GM23338 (cell line): ENCODE data around the gene NDUFB11. TPM values are rescaled to one million over a fixed set of nuclear protein-coding genes. Genes with fewer than 3 reads are reported as not detected.

Experiments used
- ATAC-seq: fragments of 200-7000 bp; cut with Tn5 transposase; 3 replicates; pipeline ENCODE4 v1.9.1; 2020
- DNase-seq: peaks from one replicate; pipeline ENCODE4 v3.0.0-alpha.2; 2015; ENCODE audit warnings: low spot score
- H2AFZ ChIP-seq: fragments of 200-600 bp; sonication (generic); 2 replicates; pipeline ENCODE4 v1.8.0; 2016; ENCODE audit warnings: antibody characterized with exemption, mild to moderate bottlenecking, moderate library complexity
- H3F3A ChIP-seq: fragments of 200-600 bp; sonication (generic); replicated peaks from 2 replicates; pipeline ENCODE4 v1.8.0; 2017; ENCODE audit warnings: antibody characterized with exemption, mixed run types, low read depth
- H3K27ac ChIP-seq: fragments of 200-600 bp; sonication (generic); 2 replicates; pipeline ENCODE4 v1.6.1; 2016; ENCODE audit warnings: low read depth
- H3K27me3 ChIP-seq: fragments of 200-600 bp; sonication (generic); 2 replicates; pipeline ENCODE4 v1.8.0; 2016; ENCODE audit warnings: mild to moderate bottlenecking, mixed run types, moderate library complexity; ENCODE audit not compliant: insufficient read depth
- H3K36me3 ChIP-seq: fragments of 200-600 bp; sonication (generic); 2 replicates; pipeline ENCODE4 v1.8.0; 2016; ENCODE audit warnings: mild to moderate bottlenecking; ENCODE audit not compliant: insufficient read depth
- H3K4me1 ChIP-seq: fragments of 200-600 bp; sonication (generic); 2 replicates; pipeline ENCODE4 v1.8.0; 2016; ENCODE audit warnings: mild to moderate bottlenecking, moderate library complexity; ENCODE audit not compliant: insufficient read depth
- H3K4me2 ChIP-seq: fragments of 200-600 bp; sonication (generic); 2 replicates; pipeline ENCODE4 v1.7.1; 2017; ENCODE audit warnings: mixed run types
- H3K4me3 ChIP-seq: fragments of 200-600 bp; sonication (generic); 2 replicates; pipeline ENCODE4 v1.6.1; 2016; ENCODE audit warnings: mixed run types
- H3K79me2 ChIP-seq: fragments of 200-600 bp; sonication (generic); replicated peaks from 2 replicates; pipeline ENCODE4 v1.8.0; 2017; ENCODE audit warnings: mild to moderate bottlenecking; ENCODE audit not compliant: insufficient read depth
- H3K9me2 ChIP-seq: fragments of 200-600 bp; sonication (generic); 2 replicates; pipeline ENCODE4 v1.8.0; 2017; ENCODE audit not compliant: insufficient read depth
- H4K20me1 ChIP-seq: fragments of 200-600 bp; sonication (generic); replicated peaks from 2 replicates; pipeline ENCODE4 v1.8.0; 2017; ENCODE audit warnings: mild to moderate bottlenecking; ENCODE audit not compliant: insufficient read depth
- H3K27ac Mint-ChIP-seq: 2 replicates; pipeline ENCODE4 v1.8.0; 2020; ENCODE audit warnings: inconsistent platforms, mild to moderate bottlenecking, moderate library complexity, mixed read lengths
- H3K27me3 Mint-ChIP-seq: 3 replicates; pipeline ENCODE4 v1.8.0; 2022; ENCODE audit warnings: low read depth, mild to moderate bottlenecking, moderate library complexity, mixed read lengths, inconsistent platforms; ENCODE audit not compliant: insufficient read depth, poor library complexity
- H3K36me3 Mint-ChIP-seq: 3 replicates; pipeline ENCODE4 v1.8.0; 2021; ENCODE audit warnings: low read depth, mild to moderate bottlenecking, inconsistent platforms, moderate library complexity, mixed read lengths
- H3K4me1 Mint-ChIP-seq: 3 replicates; pipeline ENCODE4 v1.8.0; 2020; ENCODE audit warnings: mild to moderate bottlenecking, inconsistent platforms, mixed read lengths
- H3K4me3 Mint-ChIP-seq: 3 replicates; pipeline ENCODE4 v1.8.0; 2021; ENCODE audit warnings: moderate library complexity, mild to moderate bottlenecking, inconsistent platforms, mixed read lengths
- H3K9me3 Mint-ChIP-seq: 3 replicates; pipeline ENCODE4 v1.8.0; 2020; ENCODE audit warnings: moderate library complexity, mild to moderate bottlenecking, inconsistent platforms, mixed read lengths
- CREB1 ChIP-seq: fragments of 250-450 bp; sonication (Bioruptor Pico); IDR thresholded peaks from 2 replicates; pipeline ENCODE4 v1.5.0; 2020; ENCODE audit warnings: low read depth, mild to moderate bottlenecking, moderate library complexity
- EZH2phosphoT487 ChIP-seq: fragments of 200-600 bp; sonication (generic); IDR thresholded peaks from one replicate; pipeline ENCODE4 v1.8.1; 2018; ENCODE audit warnings: antibody characterized with exemption; ENCODE audit not compliant: unreplicated experiment
- JUNB ChIP-seq: IDR thresholded peaks from one replicate; pipeline ENCODE4 v1.6.1; 2016; ENCODE audit warnings: antibody characterized with exemption; ENCODE audit not compliant: unreplicated experiment
- NANOG ChIP-seq: IDR thresholded peaks from 2 replicates; pipeline ENCODE4 v1.6.1; 2016; ENCODE audit warnings: antibody characterized with exemption, borderline replicate concordance
- STAT1 ChIP-seq: IDR thresholded peaks from one replicate; pipeline ENCODE4 v1.6.1; 2016; ENCODE audit warnings: antibody characterized with exemption; ENCODE audit not compliant: unreplicated experiment
- ZNF331 ChIP-seq: fragments of 250-450 bp; sonication (Bioruptor Pico); IDR thresholded peaks from 2 replicates; pipeline ENCODE4 v1.5.0; 2020; ENCODE audit warnings: low read depth, mild to moderate bottlenecking, moderate library complexity
- polyA plus RNA-seq: library from polyadenylated mRNA; unstranded; fragments of >200 nt; fragmentation: Nextera tagmentation; extraction: Ambion mirVana; gene quantifications from 2 replicates; pipeline ENCODE4 v1.2.1, GENCODE V29; 2016
- total RNA-seq: library from RNA; depleted of rRNA; stranded (reverse); fragments of >200 nt; shearing (Covaris generic); gene quantifications from 2 replicates; pipeline ENCODE4 v1.2.3, GENCODE V29; 2014
- TF ChIP-seq, protein P1 (sequence below): IDR thresholded peaks from one replicate; pipeline ENCODE4 v1.6.1; 2018; ENCODE audit warnings: antibody characterized with exemption; ENCODE audit not compliant: unreplicated experiment
- TF ChIP-seq, protein P2 (sequence below): IDR thresholded peaks from 2 replicates; pipeline ENCODE4 v1.6.1; 2016; ENCODE audit warnings: antibody characterized with exemption
- TF ChIP-seq, protein P3 (sequence below): fragments of 250-450 bp; sonication (Bioruptor Pico); IDR thresholded peaks from 2 replicates; pipeline ENCODE4 v1.5.0; 2020; ENCODE audit warnings: mild to moderate bottlenecking, moderate library complexity

Gene NDUFB11
- total and polyA plus RNA-seq, 2 experiments from 2014 or later, result 103 to 238 TPM

DNA sequence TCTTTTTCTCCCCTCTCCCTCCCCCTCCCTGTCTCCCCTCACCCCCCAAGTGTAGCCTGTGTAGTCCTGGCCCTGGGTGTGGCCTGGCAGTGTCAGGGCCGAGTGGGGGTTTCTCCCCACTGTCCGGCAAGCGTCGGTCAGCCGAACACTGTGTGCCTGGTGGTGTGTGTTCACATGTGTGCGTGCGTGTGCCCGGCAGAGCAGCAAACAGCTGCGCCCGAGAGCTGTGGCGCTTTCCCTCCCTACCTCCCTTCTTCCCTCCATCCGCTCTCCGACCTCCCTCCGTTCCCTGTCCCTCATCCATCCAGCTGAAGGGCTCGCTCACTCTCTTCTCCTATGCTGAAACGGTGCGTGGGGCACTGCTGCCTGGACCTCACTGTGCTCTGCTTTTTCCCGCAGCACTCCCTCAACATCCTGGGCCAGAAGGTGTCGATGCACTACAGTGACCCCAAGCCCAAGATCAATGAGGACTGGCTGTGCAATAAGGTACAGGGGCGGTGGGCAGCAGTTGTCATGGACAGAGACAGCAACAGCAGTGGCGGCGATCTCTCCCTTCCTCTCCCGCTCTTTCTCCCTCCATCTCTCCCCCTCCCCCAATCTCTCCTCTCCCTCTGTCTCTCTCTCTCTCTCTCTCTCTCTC lies 31.7 kb upstream of the NDUFB11 start (continued):
- TF ChIP-seq, protein P1, sequence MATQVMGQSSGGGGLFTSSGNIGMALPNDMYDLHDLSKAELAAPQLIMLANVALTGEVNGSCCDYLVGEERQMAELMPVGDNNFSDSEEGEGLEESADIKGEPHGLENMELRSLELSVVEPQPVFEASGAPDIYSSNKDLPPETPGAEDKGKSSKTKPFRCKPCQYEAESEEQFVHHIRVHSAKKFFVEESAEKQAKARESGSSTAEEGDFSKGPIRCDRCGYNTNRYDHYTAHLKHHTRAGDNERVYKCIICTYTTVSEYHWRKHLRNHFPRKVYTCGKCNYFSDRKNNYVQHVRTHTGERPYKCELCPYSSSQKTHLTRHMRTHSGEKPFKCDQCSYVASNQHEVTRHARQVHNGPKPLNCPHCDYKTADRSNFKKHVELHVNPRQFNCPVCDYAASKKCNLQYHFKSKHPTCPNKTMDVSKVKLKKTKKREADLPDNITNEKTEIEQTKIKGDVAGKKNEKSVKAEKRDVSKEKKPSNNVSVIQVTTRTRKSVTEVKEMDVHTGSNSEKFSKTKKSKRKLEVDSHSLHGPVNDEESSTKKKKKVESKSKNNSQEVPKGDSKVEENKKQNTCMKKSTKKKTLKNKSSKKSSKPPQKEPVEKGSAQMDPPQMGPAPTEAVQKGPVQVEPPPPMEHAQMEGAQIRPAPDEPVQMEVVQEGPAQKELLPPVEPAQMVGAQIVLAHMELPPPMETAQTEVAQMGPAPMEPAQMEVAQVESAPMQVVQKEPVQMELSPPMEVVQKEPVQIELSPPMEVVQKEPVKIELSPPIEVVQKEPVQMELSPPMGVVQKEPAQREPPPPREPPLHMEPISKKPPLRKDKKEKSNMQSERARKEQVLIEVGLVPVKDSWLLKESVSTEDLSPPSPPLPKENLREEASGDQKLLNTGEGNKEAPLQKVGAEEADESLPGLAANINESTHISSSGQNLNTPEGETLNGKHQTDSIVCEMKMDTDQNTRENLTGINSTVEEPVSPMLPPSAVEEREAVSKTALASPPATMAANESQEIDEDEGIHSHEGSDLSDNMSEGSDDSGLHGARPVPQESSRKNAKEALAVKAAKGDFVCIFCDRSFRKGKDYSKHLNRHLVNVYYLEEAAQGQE, result no peak
- TF ChIP-seq NANOG, result no peak
- TF ChIP-seq, protein P2, sequence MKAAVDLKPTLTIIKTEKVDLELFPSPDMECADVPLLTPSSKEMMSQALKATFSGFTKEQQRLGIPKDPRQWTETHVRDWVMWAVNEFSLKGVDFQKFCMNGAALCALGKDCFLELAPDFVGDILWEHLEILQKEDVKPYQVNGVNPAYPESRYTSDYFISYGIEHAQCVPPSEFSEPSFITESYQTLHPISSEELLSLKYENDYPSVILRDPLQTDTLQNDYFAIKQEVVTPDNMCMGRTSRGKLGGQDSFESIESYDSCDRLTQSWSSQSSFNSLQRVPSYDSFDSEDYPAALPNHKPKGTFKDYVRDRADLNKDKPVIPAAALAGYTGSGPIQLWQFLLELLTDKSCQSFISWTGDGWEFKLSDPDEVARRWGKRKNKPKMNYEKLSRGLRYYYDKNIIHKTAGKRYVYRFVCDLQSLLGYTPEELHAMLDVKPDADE, result no peak
- TF ChIP-seq EZH2phosphoT487, result no peak
- TF ChIP-seq ZNF331 (CRISPR knock-in tag), result no peak
- TF ChIP-seq CREB1 (CRISPR knock-in tag), result no peak

DNA sequence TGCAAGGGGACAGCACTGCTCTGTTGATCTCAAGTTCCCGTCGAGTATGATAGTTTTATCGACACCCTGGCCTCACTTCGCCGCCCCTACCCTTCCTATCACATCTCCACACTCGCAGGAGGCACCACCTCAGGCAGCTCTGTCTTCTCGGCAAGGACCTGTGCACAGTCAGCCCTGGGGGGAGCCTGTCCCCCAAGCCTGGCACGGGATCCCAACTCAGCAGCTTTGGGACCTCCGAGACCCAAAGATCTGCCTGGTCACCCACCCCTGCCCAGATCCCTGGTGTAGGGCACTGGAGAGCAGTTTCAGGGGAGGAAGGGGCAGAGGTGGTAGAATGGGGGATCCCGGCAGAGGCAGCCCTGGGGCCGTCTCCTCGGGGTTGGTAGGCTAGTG lies 31.1 kb upstream of the NDUFB11 start:
- H3K4me3 Mint-ChIP-seq, result no peak overlapping the region
- no peak overlapping the region for H3K4me2 ChIP-seq
- H4K20me1 ChIP-seq, result no peaks in the 10 kb centered on the region
- no peak overlapping the region for H2AFZ ChIP-seq
- H3K27me3 Mint-ChIP-seq, result peaks cover 4% of the 10 kb centered on the region
- H3K27me3 ChIP-seq, result no peaks in the 10 kb centered on the region
- no peaks in the 10 kb centered on the region for H3K79me2 ChIP-seq
- H3K4me1 Mint-ChIP-seq, result no peaks in the 10 kb centered on the region
- no peak for TF ChIP-seq JUNB
- TF ChIP-seq, protein P3, sequence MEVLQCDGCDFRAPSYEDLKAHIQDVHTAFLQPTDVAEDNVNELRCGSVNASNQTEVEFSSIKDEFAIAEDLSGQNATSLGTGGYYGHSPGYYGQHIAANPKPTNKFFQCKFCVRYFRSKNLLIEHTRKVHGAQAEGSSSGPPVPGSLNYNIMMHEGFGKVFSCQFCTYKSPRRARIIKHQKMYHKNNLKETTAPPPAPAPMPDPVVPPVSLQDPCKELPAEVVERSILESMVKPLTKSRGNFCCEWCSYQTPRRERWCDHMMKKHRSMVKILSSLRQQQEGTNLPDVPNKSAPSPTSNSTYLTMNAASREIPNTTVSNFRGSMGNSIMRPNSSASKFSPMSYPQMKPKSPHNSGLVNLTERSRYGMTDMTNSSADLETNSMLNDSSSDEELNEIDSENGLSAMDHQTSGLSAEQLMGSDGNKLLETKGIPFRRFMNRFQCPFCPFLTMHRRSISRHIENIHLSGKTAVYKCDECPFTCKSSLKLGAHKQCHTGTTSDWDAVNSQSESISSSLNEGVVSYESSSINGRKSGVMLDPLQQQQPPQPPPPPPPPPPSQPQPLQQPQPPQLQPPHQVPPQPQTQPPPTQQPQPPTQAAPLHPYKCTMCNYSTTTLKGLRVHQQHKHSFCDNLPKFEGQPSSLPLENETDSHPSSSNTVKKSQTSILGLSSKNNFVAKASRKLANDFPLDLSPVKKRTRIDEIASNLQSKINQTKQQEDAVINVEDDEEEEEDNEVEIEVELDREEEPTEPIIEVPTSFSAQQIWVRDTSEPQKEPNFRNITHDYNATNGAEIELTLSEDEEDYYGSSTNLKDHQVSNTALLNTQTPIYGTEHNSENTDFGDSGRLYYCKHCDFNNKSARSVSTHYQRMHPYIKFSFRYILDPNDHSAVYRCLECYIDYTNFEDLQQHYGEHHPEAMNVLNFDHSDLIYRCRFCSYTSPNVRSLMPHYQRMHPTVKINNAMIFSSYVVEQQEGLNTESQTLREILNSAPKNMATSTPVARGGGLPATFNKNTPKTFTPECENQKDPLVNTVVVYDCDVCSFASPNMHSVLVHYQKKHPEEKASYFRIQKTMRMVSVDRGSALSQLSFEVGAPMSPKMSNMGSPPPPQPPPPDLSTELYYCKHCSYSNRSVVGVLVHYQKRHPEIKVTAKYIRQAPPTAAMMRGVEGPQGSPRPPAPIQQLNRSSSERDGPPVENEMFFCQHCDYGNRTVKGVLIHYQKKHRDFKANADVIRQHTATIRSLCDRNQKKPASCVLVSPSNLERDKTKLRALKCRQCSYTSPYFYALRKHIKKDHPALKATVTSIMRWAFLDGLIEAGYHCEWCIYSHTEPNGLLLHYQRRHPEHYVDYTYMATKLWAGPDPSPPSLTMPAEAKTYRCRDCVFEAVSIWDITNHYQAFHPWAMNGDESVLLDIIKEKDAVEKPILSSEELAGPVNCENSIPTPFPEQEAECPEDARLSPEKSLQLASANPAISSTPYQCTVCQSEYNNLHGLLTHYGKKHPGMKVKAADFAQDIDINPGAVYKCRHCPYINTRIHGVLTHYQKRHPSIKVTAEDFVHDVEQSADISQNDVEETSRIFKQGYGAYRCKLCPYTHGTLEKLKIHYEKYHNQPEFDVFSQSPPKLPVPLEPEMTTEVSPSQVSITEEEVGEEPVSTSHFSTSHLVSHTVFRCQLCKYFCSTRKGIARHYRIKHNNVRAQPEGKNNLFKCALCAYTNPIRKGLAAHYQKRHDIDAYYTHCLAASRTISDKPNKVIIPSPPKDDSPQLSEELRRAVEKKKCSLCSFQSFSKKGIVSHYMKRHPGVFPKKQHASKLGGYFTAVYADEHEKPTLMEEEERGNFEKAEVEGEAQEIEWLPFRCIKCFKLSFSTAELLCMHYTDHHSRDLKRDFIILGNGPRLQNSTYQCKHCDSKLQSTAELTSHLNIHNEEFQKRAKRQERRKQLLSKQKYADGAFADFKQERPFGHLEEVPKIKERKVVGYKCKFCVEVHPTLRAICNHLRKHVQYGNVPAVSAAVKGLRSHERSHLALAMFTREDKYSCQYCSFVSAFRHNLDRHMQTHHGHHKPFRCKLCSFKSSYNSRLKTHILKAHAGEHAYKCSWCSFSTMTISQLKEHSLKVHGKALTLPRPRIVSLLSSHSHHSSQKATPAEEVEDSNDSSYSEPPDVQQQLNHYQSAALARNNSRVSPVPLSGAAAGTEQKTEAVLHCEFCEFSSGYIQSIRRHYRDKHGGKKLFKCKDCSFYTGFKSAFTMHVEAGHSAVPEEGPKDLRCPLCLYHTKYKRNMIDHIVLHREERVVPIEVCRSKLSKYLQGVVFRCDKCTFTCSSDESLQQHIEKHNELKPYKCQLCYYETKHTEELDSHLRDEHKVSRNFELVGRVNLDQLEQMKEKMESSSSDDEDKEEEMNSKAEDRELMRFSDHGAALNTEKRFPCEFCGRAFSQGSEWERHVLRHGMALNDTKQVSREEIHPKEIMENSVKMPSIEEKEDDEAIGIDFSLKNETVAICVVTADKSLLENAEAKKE (CRISPR knock-in tag), result no peak
- TF ChIP-seq ZNF331 (CRISPR knock-in tag), result no peak
- no peak for TF ChIP-seq STAT1
- TF ChIP-seq, protein P1, result no peak
- H3K27ac ChIP-seq, result no peak overlapping the region
- DNase-seq, result no peak
- 0 out of 2 replicates have a peak, but pooled peaks cover 3% of the 10 kb centered on the region for H3K36me3 ChIP-seq
- H3K9me3 Mint-ChIP-seq, result no peaks in the 10 kb centered on the region
- H3K4me3 ChIP-seq, result no peak overlapping the region
- H3K4me1 ChIP-seq, result no peaks in the 10 kb centered on the region
- peaks cover 44% of the 10 kb centered on the region for H3K36me3 Mint-ChIP-seq
- H3K27ac Mint-ChIP-seq, result peak overlapping the region; percentile 48; the same call in 1 of the 2 replicates
- H3F3A ChIP-seq, result no peaks in the 10 kb centered on the region
- ATAC-seq, result no peak
- H3K9me2 ChIP-seq, result no peaks in the 10 kb centered on the region
